ENCODE results near the gene ZNF462.

The ZNF462 gene

DNA sequence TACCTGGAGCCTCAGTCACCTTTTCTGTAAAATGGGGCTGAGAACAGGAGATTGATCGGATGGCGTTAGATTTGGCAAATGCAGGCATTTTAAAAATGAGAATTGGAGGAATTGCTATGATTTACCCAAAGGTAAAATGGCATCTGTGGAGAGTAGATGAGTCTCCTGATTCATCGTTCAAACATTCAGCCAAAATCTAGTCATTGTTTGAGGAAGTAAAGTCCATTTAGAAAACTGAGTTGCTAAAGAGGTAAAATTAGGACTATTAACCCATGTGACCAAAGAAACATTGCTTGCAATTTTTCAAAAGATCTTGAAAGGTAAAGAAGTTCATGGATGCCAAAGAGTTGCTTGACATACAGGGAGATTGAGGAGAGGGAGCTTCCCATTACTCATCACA, 69.7 kb downstream of the ZNF462 start:
- TF ChIP-seq, protein P1, sequence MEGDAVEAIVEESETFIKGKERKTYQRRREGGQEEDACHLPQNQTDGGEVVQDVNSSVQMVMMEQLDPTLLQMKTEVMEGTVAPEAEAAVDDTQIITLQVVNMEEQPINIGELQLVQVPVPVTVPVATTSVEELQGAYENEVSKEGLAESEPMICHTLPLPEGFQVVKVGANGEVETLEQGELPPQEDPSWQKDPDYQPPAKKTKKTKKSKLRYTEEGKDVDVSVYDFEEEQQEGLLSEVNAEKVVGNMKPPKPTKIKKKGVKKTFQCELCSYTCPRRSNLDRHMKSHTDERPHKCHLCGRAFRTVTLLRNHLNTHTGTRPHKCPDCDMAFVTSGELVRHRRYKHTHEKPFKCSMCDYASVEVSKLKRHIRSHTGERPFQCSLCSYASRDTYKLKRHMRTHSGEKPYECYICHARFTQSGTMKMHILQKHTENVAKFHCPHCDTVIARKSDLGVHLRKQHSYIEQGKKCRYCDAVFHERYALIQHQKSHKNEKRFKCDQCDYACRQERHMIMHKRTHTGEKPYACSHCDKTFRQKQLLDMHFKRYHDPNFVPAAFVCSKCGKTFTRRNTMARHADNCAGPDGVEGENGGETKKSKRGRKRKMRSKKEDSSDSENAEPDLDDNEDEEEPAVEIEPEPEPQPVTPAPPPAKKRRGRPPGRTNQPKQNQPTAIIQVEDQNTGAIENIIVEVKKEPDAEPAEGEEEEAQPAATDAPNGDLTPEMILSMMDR (IDR thresholded peaks at IDR 0.05) = no peak

DNA sequence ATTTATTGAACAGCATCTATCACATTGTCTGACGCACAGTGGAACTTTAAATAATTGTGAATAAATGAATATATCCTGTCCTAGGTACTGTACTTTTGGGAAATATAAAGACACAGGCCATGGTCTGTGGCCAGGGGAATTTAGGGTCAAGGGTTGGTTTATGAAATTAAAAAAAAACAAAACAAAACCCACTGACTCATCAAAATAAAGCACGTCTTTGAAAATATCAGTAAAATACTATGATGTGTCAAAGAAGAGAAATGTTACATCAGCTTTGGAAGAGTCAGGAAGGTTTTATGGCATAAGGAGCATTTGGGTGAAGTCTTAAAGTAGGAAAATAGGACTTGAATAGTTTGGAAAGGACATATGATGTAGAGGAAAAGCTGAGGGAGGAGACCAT, 70.5 kb downstream of the ZNF462 start:
- TF ChIP-seq, protein P1 (IDR thresholded peaks at IDR 0.05) = no peak

DNA sequence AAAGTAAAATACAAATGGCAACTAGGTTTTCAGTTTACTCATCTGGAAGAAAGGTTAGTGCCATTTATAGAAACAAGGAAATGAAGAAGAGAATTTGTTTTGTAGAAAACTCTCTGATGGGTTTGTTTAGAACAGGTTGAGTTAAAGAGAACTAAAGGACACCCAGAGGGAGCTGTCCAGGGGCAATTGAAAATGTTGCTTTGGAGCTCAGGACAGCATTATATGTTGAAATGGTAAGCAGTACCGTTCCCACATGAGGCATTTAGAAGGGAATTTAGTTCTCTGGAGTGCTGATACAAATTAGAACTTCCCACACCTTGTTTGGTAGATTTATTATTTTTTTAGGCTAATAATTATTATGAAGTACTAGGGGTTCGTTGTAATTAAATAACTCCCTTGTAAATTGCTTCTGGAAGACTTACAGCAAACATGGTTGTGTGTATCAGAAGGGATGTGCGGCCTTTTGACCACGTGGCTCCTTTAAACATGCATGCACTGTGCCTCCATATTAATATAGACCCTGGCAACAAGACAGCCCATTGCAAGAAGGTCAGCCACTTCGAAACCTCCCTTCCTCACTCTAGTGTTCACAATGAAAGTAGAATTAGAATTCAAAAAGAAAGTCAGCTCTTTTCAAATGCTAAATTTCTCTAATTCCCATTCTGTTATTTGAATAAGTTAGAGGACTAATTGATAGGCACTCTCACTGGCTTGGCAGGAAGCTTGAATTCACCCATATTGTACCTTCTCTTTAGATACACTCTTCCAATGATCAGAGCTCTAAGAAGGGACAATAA, 71.7 kb downstream of the ZNF462 start:
- TF ChIP-seq, protein P1 (IDR thresholded peaks at IDR 0.05) = no peak

DNA sequence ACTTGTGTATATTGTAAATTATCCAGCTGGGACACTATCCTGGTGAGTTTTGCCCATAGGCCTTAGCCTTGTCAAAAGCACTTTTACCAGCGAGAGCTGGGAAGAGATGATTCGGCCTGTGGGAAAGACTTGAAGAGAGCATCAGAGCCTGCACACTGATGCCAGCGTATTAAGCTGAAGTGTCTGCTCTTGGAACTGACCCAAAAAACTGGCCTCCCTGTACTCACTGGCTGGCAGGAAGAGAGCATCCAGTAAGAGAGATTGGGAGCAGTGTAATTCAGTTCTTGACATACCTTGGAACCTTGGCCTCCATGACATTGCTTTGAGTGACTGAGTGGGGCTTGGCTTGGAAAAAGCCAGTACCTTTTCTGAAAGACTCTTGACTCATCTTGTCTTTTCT, 73.7 kb downstream of the ZNF462 start:
- TF ChIP-seq, protein P1 (IDR thresholded peaks at IDR 0.05) = no peak

DNA sequence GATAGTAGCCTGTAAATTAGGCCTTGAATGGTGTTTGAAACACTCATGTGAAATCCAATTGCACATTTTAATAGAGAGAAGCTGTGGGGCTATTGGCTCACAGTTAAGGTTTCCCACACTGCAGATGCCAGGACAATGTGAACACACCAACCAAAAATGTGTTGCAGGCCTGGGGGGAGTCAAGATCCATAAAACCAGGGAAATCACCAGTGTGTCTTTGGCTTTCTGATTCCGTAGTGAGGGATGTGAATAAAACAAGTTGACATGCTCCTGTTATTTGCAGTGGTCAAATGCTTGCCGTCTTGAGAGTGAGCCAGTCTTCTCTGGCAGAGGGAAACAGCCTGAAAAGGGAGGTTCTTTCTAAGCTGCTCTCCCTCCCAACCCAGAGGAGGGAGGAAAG, 79.0 kb downstream of the ZNF462 start:
- TF ChIP-seq, protein P1 (IDR thresholded peaks at IDR 0.05) = no peak

DNA sequence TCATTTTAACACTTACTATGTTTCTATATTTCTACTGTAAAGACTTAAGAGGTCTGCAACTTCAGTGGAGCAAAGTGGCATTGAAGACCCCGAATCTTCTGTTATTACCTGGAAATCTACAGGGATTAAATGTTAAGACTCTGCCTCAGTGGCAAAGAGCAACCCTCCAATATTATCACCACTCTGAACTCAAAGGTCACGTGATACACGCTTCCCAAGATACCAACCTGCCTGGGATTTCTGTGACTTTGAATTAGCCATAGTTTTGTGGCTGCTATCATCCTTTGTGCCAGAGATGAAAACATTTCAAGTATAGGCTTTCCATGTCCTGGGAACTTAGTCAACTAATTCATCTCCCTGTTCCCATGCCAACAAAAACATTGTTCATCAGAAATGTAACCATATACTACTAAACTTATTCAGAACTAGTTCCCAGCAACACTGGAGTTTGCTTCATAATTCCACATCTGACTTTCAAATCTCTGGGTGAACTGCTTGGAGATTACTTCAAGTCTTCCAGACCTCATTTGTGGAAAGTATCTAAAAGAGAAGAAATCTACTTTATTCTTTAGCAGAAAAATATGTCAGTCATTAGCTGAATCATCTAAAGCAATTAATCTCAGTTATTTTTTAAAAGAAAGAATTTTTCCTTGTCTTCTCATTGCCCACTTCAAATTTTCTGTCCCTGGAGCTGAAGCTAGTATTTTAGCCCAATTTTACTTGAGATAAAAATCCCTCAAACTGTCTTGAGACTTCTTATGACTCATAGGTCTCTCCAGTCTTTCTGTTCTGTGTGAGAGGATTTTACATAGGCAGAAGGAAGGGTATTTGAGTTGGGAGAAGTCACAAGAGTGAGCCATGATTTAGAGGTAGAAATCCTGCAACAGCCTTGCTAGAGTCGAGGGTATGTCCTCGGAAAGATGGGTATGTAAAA, 83.0 kb downstream of the ZNF462 start:
- TF ChIP-seq, protein P1 (IDR thresholded peaks at IDR 0.05) = no peak

DNA sequence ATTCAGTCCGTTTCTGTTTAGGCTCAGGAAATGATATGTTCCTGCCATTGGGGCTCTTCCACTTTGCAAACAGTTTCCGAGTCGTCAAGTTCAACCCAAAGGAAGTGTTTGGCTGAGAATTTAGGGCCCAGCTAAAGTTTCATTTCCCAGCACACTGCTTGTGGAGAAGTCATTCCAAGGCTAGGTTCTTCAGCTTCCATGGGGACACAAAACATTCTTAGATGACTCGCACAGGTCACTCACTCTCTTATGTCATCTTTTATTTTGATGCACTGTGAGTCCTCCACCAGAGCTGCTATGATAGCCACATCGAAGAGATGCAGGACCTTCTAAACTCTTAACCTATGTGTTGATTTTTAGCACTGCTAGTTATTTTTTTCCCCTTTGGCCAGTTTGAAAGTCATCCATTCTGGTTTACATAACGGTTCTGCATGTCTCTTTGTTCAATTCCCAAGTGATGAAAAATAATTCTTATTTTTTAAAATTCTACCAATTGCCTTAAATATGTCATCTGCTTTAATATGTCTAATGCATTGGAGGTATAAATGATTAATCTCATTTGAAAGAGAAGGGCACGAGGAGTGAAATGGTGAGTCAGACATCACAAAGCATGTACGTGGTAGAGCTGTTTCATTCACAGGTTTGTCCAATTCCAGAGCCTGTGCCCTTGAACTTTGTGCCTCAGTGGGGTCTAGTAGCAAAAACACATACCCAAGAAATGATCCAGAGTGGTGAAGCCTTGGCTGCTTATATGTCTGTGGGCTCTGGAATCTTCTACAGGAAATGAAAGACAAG, 84.3 kb downstream of the ZNF462 start:
- TF ChIP-seq, protein P1 (IDR thresholded peaks at IDR 0.05) = no peak
